ENCODE measurements around the gene AOC3. TPM values are rescaled to one million over a fixed set of nuclear protein-coding genes. Genes with fewer than 3 reads are reported as not detected.

Gene AOC3
- total and polyA plus RNA-seq, 2 of the 13 experiments (the other 11 are each of a cell fraction or from before 2014, with no cell fraction given) = 8.7 to 51.7 TPM

GRCh38 chr17:42906772-42907446 lies 55.9 kb downstream of the AOC3 start:
- Histone ChIP-seq H3K4me3 (replicated peaks in 1 of 3; ENCODE audit: insufficient read depth in 1 of 3, low read depth in 2 of 3, low read length in 3 of 3) (no peak overlapping the region), H3K9me3 (ENCODE audit: low read length) (no peaks in the 10 kb centered on the region), H3K27ac (ENCODE audit: extremely low read length, insufficient read depth, low read length) (no peak overlapping the region), H3K9ac (ENCODE audit: insufficient read depth, low read depth, low read length) (no peak overlapping the region), H3K79me2 (ENCODE audit: insufficient read depth, low read length) (peaks cover 2% of the 10 kb centered on the region), H3K27me3 (ENCODE audit: control insufficient read depth in 1 of 2, insufficient read depth in 2 of 2, low read length in 2 of 2) (no peaks in the 10 kb centered on the region; a peak in 1 of 5 replicates), H3K4me1 (ENCODE audit: insufficient read depth, low read length) (peaks cover 64% of the 10 kb centered on the region), H4K20me1 (ENCODE audit: insufficient read depth, low read length) (peaks cover 9% of the 10 kb centered on the region; the same call in 1 of the 2 replicates), H3K36me3 (replicated peaks in 1 of 2; ENCODE audit: control insufficient read depth in 1 of 2, insufficient read depth in 2 of 2, low read length in 2 of 2) (peaks cover 0 to 8% of the 10 kb centered on the region in 2 experiments; a peak in 1 of 5 replicates), H2AFZ (ENCODE audit: low read length) (no peak overlapping the region), H3K4me2 (ENCODE audit: low read depth, low read length) (no peak overlapping the region)
- BruUV-seq (replicated peaks) = no TSS peak
- WGBS (ENCODE audit: low lambda C conversion rate) = 66% methylated on average over 8 of the region's 8 CpGs
- CTCF ChIA-PET (ENCODE audit: low intra/inter-chr PET ratio, low total read pairs) = no interaction called here
- intact Hi-C loops (cut with micrococcal nuclease; ENCODE audit: unreplicated experiment) = no loop called here
- FAIRE-seq (no peak), ATAC-seq (no peak; the same call in 1 of the 3 replicates), DNase-seq (ENCODE audit: low spot score) (no peak)
- no peak for TF ChIP-seq ZNF101 (CRISPR knock-in tag; IDR thresholded peaks at IDR 0.05; ENCODE audit: borderline replicate concordance, low read depth)
- TF ChIP-seq POLR2AphosphoS5 (IDR thresholded peaks at IDR 0.05; ENCODE audit: low read depth, low read length) = peak; percentile 56; the same call in 1 of the 2 replicates
- TF ChIP-seq, protein P1, sequence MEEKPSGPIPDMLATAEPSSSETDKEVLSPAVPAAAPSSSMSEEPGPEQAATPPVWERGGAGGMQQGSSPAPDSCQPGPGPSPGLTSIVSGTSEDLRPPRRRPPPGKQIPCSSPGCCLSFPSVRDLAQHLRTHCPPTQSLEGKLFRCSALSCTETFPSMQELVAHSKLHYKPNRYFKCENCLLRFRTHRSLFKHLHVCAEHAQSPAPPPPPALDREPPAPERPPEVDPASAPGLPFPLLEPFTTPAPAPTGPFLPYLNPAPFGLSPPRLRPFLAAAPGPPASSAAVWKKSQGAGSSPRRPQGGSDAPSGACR (CRISPR knock-in tag; IDR thresholded peaks at IDR 0.05) = 0 out of 2 replicates have a peak, but pooled peaks have one; percentile 29
- in situ Hi-C loops (cut with HindIII; ENCODE audit: extremely low pct_ligation_motif_present, low pct_unique_long_range_greater_than_20kb) = loop anchor here (10.0 kb wide), 1 partner anchor 58 kb away; the partner anchor contains the start of gene AARSD1
- POLR2A ChIA-PET = no interaction called here

Small RNA genes lying within 50 kb of the gene (microRNA-seq; reads per million reads assigned to microRNA genes)
- gene MIR6781 = 1.4 reads per million

Small RNA genes lying within 50 kb of the gene (small RNA-seq; reads per million reads assigned to genes)
- 0 reads per million in 3 experiments for gene MIR6781 (ENCODE audit: insufficient read depth in 2 of 3, insufficient read length in 3 of 3, low read depth in 2 of 3, low replicate concordance in 1 of 3)
- 0 reads per million in 3 experiments for gene RNU6-287P (ENCODE audit: insufficient read depth in 2 of 3, insufficient read length in 3 of 3, low read depth in 2 of 3, low replicate concordance in 1 of 3)

Other genes starting within 250 kb of the AOC3 start
- 38.2 and 55.8 TPM in 2 replicates for gene RETREG3, start 241.8 kb upstream of the AOC3 start, total RNA-seq (2016; rRNA removed; fragmentation: Illumina TruSeq; extraction: Trizol)
- gene RETREG3, start 241.8 kb upstream of the AOC3 start, polyA plus RNA-seq (2011; rRNA removed) = 47.0 and 50.4 TPM in 2 replicates
- 137 TPM in 2 replicates for gene TUBG1, start 241.5 kb upstream of the AOC3 start, total RNA-seq (2016; rRNA removed; fragmentation: Illumina TruSeq; extraction: Trizol)
- 74.1 and 89.3 TPM in 2 replicates for gene TUBG1, start 241.5 kb upstream of the AOC3 start, polyA plus RNA-seq (2011; rRNA removed)
- gene TUBG2, start 191.9 kb upstream of the AOC3 start, total RNA-seq (2016; rRNA removed; fragmentation: Illumina TruSeq; extraction: Trizol) = 6.6 and 16.0 TPM in 2 replicates
- gene TUBG2, start 191.9 kb upstream of the AOC3 start, polyA plus RNA-seq (2011; rRNA removed) = 42.3 and 48.3 TPM in 2 replicates
- gene PLEKHH3, start 174.2 kb upstream of the AOC3 start, total RNA-seq (2016; rRNA removed; fragmentation: Illumina TruSeq; extraction: Trizol) = 9.3 and 19.9 TPM in 2 replicates
- 6.0 and 7.5 TPM in 2 replicates for gene PLEKHH3, start 174.2 kb upstream of the AOC3 start, polyA plus RNA-seq (2011; rRNA removed)
- 0.20 and 0.29 TPM in 2 replicates for gene CCR10, start 169.4 kb upstream of the AOC3 start, total RNA-seq (2016; rRNA removed; fragmentation: Illumina TruSeq; extraction: Trizol)
- gene CCR10, start 169.4 kb upstream of the AOC3 start, polyA plus RNA-seq (2011; rRNA removed) = 0.54 and 0.63 TPM in 2 replicates
- gene CNTNAP1, start 168.7 kb upstream of the AOC3 start, total RNA-seq (2016; rRNA removed; fragmentation: Illumina TruSeq; extraction: Trizol) = 1.2 and 4.5 TPM in 2 replicates
- 7.7 and 10.7 TPM in 2 replicates for gene CNTNAP1, start 168.7 kb upstream of the AOC3 start, polyA plus RNA-seq (2011; rRNA removed)
- 6.0 and 11.6 TPM in 2 replicates for gene EZH1, start 106.2 kb upstream of the AOC3 start, total RNA-seq (2016; rRNA removed; fragmentation: Illumina TruSeq; extraction: Trizol)
- gene EZH1, start 106.2 kb upstream of the AOC3 start, polyA plus RNA-seq (2011; rRNA removed) = 24.0 and 24.2 TPM in 2 replicates
- gene RAMP2, start 90.0 kb upstream of the AOC3 start, total RNA-seq (2016; rRNA removed; fragmentation: Illumina TruSeq; extraction: Trizol) = 0.74 and 1.4 TPM in 2 replicates
- gene RAMP2, start 90.0 kb upstream of the AOC3 start, polyA plus RNA-seq (2011; rRNA removed) = 5.2 and 7.1 TPM in 2 replicates
- gene VPS25, start 77.8 kb upstream of the AOC3 start, total RNA-seq (2016; rRNA removed; fragmentation: Illumina TruSeq; extraction: Trizol) = 148 and 161 TPM in 2 replicates
- gene VPS25, start 77.8 kb upstream of the AOC3 start, polyA plus RNA-seq (2011; rRNA removed) = 249 and 270 TPM in 2 replicates
- 1.5 and 2.7 TPM in 2 replicates for gene WNK4, start 70.6 kb upstream of the AOC3 start, total RNA-seq (2016; rRNA removed; fragmentation: Illumina TruSeq; extraction: Trizol)
- 13.7 and 16.9 TPM in 2 replicates for gene WNK4, start 70.6 kb upstream of the AOC3 start, polyA plus RNA-seq (2011; rRNA removed)
- 202 and 250 TPM in 2 replicates for gene COA3, start 52.5 kb upstream of the AOC3 start, total RNA-seq (2016; rRNA removed; fragmentation: Illumina TruSeq; extraction: Trizol)
- 130 and 133 TPM in 2 replicates for gene COA3, start 52.5 kb upstream of the AOC3 start, polyA plus RNA-seq (2011; rRNA removed)
- 0.11 TPM in 1 of 2 replicates, not detected in the other for gene CNTD1, start 52.3 kb upstream of the AOC3 start, total RNA-seq (2016; rRNA removed; fragmentation: Illumina TruSeq; extraction: Trizol)
- gene CNTD1, start 52.3 kb upstream of the AOC3 start, polyA plus RNA-seq (2011; rRNA removed) = 0.15 and 0.34 TPM in 2 replicates
- 97.2 and 109 TPM in 2 replicates for gene BECN1, start 26.9 kb upstream of the AOC3 start, total RNA-seq (2016; rRNA removed; fragmentation: Illumina TruSeq; extraction: Trizol)
- gene BECN1, start 26.9 kb upstream of the AOC3 start, polyA plus RNA-seq (2011; rRNA removed) = 77.1 and 82.1 TPM in 2 replicates
- 135 and 202 TPM in 2 replicates for gene PSME3, start 17.8 kb upstream of the AOC3 start, total RNA-seq (2016; rRNA removed; fragmentation: Illumina TruSeq; extraction: Trizol)
- 61.5 and 66.3 TPM in 2 replicates for gene PSME3, start 17.8 kb upstream of the AOC3 start, polyA plus RNA-seq (2011; rRNA removed)
- 0.55 and 1.2 TPM in 2 replicates for gene AOC2, start 6.6 kb upstream of the AOC3 start, total RNA-seq (2016; rRNA removed; fragmentation: Illumina TruSeq; extraction: Trizol)
- 3.3 and 5.1 TPM in 2 replicates for gene AOC2, start 6.6 kb upstream of the AOC3 start, polyA plus RNA-seq (2011; rRNA removed)
- gene G6PC1, start 49.6 kb downstream of the AOC3 start, total RNA-seq (2016; rRNA removed; fragmentation: Illumina TruSeq; extraction: Trizol) = 0.56 and 1.7 TPM in 2 replicates
- 37.9 and 127 TPM in 2 replicates for gene G6PC1, start 49.6 kb downstream of the AOC3 start, polyA plus RNA-seq (2011; rRNA removed)
- gene AARSD1, start 113.3 kb downstream of the AOC3 start, total RNA-seq (2016; rRNA removed; fragmentation: Illumina TruSeq; extraction: Trizol) = 24.7 and 29.8 TPM in 2 replicates
- gene AARSD1, start 113.3 kb downstream of the AOC3 start, polyA plus RNA-seq (2011; rRNA removed) = 25.6 and 29.3 TPM in 2 replicates
- 1.2 and 1.9 TPM in 2 replicates for gene PTGES3L, start 128.9 kb downstream of the AOC3 start, total RNA-seq (2016; rRNA removed; fragmentation: Illumina TruSeq; extraction: Trizol)
- 1.9 and 2.9 TPM in 2 replicates for gene PTGES3L, start 128.9 kb downstream of the AOC3 start, polyA plus RNA-seq (2011; rRNA removed)
- 9.4 and 10.3 TPM in 2 replicates for gene RUNDC1, start 129.4 kb downstream of the AOC3 start, total RNA-seq (2016; rRNA removed; fragmentation: Illumina TruSeq; extraction: Trizol)
- 11.4 and 14.0 TPM in 2 replicates for gene RUNDC1, start 129.4 kb downstream of the AOC3 start, polyA plus RNA-seq (2011; rRNA removed)
- gene RPL27, start 147.2 kb downstream of the AOC3 start, total RNA-seq (2016; rRNA removed; fragmentation: Illumina TruSeq; extraction: Trizol) = 1,585 and 1,854 TPM in 2 replicates
- gene RPL27, start 147.2 kb downstream of the AOC3 start, polyA plus RNA-seq (2011; rRNA removed) = 5,537 and 5,840 TPM in 2 replicates
- 38.1 and 40.2 TPM in 2 replicates for gene IFI35, start 155.6 kb downstream of the AOC3 start, total RNA-seq (2016; rRNA removed; fragmentation: Illumina TruSeq; extraction: Trizol)
- gene IFI35, start 155.6 kb downstream of the AOC3 start, polyA plus RNA-seq (2011; rRNA removed) = 28.9 and 33.5 TPM in 2 replicates
- gene VAT1, start 171.2 kb downstream of the AOC3 start, total RNA-seq (2016; rRNA removed; fragmentation: Illumina TruSeq; extraction: Trizol) = 143 TPM in 2 replicates
- 197 and 205 TPM in 2 replicates for gene VAT1, start 171.2 kb downstream of the AOC3 start, polyA plus RNA-seq (2011; rRNA removed)
- gene RND2, start 174.0 kb downstream of the AOC3 start, total RNA-seq (2016; rRNA removed; fragmentation: Illumina TruSeq; extraction: Trizol) = 0.11 TPM in 2 replicates
- gene RND2, start 174.0 kb downstream of the AOC3 start, polyA plus RNA-seq (2011; rRNA removed) = 0.04 and 0.05 TPM in 2 replicates

All from HepG2 (cell line).